DMS53 (cell line): ENCODE data around the gene RPS8.
"Not testable (repeated sequence)": the region's sequence is repeated elsewhere in the genome, so short reads cannot be mapped to it uniquely, and the experiment has no call there.

Source experiments
- DNase-seq: peaks from one replicate; lab custom pipeline; 2025; lab: John Stamatoyannopoulos, UW

Gene RPS8

DNA sequence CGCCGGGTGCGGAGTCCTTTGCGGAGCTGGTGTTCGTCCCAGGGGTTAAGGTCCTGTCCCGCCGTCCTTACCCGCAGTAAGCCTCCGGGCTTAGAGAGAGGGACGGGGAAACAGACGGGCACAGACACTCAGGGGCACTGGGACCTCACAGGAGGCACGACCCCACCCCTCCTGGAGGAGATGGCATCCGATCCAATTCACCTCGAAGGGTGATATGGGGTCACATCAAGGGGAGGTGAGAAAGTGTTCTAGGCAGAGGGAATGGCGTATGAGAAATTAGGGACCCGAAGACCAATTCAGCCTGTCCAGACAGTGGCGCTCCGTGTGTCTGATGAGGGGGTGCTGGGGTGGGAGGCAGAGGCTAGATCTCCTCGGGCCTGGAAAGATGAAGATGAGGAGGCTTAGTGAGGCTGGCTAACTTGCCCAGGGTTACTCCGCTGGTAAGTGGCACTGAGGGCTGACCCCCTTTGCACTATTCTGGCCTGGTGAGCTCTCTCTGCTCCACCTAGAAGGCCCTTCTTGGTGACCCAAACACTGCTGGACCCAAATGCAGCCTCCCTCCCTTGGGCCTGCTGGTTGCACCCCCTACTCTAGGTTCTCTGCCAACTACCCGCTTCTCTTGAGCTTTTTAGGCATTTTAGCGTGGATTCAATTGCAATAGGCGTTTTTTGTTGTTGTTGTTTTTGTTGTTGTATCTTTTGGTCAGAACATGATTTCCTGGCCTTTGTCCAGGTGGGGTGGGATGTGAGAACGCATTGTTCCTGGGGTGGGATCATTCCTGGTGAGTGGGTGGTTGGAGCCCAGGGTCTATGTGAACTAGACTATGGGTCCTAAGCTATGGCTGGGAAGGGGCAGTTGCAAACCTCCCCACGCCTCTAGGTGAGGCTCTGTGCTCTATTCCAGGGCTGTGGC, 45.2 kb downstream of the RPS8 start:
- DNase-seq, result peak; percentile 49

GRCh38 chr1:44821240-44821715, 45.9 kb downstream of the RPS8 start:
- no peak for DNase-seq

GRCh38 chr1:44822131-44822701, 46.9 kb downstream of the RPS8 start:
- DNase-seq, result no peak

GRCh38 chr1:44822981-44823451, 47.7 kb downstream of the RPS8 start:
- no peak for DNase-seq

GRCh38 chr1:44824392-44824791, 49.1 kb downstream of the RPS8 start:
- DNase-seq, result not testable (repeated sequence)

DNA sequence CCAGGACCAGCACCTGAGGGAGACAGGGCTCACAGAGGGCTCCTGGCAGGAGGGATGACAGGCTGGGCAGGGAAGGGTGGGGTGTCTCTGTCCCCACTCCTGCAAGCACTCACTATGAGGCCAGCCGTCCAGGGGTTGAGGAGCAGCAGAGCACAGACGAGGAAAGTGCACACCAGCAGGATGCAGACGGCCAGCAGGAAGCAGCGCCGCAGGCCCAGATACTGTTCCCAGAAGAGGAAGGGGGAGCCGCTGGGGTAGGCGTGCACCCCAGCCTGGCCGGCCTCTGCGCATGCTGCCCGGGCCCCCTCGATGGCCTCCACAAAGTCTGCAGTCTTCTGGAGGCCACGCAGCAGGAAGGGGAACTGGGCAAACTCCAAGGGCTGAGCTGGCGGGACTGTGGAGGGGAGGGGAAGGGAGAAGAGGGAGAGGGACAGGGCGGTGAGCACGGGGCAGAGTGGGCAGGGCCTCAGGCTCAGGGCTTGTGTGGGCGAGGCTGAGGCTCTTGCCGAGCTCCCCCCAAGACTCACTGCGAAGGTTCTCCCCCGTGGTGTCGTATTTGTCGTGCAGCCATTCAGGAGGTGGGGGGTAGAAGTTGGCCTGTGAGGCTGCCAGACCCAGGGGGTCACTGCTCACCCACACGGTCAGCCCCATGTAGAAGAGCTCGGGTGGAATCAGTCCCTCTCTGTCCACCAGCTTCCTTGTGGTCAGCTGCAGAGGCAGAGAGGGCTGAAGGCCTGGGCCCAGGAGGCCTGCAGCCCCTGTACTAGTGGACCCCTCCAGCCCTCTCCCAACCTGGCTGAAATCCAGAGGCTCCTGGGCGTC, 51.2 kb downstream of the RPS8 start:
- DNase-seq, result peak; percentile 15

DNA sequence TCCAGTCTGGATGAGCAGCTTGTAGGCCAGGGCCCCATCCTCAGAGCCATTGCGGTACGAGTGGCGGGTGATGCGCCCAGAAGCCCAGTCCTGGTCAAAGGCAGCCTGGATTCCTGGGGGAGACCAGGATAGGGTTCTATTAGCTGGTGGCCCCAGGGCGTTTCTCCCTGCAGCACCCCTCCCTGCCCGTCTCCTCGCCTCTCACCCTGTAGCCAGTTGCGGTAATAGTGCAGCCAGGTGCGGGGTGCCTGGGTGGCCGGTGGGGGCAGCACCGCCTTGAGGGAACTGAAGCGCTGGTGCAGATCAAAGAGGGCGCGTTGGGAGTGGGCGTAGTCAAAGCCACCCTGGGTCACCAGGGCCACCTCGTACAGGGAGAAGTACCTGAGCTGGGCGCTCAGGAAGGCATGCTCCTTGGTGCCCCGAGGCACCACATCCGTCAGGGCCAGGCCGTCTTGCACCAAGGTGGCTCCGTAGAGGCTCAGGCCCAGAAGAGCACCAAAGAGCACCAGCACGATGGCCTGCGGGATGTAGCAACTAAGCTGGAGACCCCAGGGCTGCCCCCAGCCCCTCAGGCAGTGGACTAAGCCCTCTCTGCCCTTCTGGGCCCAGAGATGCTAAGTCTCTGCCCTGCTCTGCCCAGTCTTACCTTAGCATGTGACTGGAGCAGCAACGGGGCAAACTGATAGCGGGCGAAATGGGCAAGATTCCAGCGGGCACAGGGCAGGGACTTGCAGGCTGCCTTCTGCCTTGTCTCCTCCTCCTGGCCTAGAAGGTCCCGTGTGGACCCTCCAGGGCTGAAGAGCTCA, 52.1 kb downstream of the RPS8 start:
- peak; percentile 33 for DNase-seq

- no peak for DNase-seq
These were observed 52.8 kb downstream of the RPS8 start for GRCh38 chr1:44828003-44828651.
